NCI-H1436 (cell line): Measurements from ENCODE around the gene ZNF629.
A peak's percentile ranks its signal among the peaks of the same experiment; 100 is the strongest.

Source experiments
- DNase-seq: peaks from one replicate; lab custom pipeline; 2025; lab: John Stamatoyannopoulos, UW

ZNF629 gene

GRCh38 chr16:30767767-30768465 lies 19.1 kb downstream of the ZNF629 start:
- no peak for DNase-seq

DNA sequence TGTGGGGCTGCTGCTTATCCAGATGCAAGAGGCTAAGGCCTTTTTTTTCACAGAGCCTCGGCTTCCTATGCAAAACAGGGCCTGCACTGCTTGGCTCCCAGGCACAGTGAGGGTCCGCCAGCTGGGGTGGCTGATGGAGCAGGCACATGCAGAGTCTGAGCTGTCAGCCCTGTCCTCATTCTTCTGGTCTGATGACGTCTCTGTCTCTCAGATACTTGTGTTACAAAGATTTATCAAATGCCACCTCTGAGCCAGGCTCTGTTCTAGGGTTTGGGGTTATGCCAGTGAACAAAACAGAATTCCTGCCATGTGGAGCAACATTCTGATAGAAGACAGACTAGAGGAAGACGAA lies 20.1 kb downstream of the ZNF629 start:
- DNase-seq: no peak

DNA sequence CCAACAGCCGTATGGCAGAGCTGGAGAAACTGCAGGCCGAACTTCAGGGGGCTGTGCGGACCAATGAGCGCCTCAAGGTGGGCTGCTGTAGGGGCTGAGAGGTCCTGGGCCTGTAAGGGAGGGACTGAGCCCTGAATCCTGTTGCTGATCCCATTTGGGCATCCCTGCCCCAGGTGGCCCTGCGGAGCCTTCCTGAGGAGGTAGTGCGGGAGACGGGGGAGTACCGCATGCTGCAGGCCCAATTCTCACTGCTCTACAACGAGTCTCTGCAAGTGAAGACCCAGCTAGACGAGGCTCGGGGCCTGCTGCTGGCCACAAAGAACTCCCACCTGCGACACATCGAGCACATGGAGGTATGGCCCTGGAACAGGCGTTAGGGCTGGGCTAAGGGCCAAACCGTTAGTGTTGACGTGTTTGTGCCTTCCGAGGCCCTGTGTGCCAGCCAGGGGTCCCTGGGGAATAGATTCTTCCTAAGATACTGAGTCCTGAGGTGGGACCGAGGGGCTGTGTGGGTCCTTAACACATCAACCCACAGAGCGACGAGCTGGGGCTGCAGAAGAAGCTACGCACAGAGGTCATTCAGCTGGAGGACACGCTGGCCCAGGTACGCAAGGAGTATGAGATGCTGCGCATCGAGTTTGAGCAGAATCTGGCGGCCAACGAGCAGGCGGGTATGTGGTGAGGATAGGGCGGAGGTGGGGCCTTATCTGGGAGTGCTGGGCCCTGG lies 20.6 kb downstream of the ZNF629 start:
- no peak for DNase-seq

- no peak for DNase-seq
Measured at GRCh38 chr16:30764816-30765465, 22.1 kb downstream of the ZNF629 start.

DNA sequence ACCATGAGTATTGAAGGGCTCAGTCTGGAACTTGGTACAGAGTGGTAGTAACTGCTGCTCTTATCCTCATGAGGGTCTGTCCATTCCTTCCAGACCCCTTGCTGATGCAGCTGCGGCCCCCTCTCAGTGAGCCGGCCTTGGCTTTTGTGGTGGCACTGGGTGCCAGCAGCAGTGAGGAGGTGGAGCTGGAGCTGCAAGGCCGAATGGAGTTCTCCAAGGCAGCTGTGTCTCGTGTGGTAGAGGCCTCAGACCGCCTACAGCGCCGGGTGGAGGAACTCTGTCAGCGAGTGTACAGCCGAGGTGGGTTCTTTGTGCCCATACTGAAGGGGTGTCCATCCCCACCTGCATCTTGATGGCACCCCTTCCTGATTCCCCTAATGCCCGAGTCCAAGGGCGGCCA lies 22.9 kb downstream of the ZNF629 start:
- no peak for DNase-seq

- DNase-seq: no peak
Measured at GRCh38 chr16:30762991-30763725, 23.8 kb downstream of the ZNF629 start.

DNA sequence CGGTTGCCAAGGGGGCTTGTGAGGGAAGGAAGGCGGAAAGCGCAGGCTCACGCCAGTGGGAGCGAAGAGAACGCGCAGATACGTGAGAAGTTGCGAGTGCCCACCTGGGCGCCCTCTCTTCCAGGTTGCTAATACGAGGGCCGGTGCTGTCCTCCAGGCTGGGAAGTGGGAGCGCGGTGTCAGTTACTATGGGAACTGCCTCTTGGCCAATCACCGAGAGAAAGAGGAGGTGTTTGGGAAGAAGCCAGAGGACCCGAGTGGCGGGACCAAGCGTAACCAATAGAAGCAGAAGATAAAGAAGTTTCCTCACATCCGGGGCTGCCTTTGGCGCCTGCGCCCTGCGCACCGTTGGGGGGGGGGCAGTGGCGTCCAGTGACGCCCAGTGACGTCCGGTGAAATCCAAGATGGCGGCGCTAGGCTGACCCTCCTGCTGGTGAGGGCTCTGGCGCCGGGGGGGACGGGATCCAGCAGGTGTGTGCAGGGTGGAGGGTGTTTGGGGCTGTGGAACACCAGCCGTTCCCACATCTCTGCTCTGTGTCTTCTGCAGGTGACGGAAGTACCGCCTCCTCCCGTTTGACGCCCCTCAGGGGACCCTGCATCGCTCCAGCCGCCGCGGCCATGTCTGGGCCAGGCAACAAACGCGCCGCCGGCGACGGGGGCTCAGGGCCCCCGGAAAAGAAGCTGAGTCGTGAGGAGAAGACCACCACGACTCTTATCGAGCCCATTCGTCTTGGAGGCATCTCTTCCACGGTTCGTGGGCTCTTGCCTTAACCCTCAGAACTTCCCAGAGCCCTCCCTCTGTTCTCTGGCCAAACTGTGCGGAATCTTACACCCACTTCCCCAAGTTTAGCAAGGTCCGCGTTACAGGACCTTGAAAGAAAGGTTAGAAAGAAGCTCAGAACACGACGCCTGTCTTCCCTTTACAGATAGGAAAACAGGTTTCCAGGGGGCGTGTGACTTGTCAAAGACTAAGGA lies 24.8 kb downstream of the ZNF629 start, which contains the start of the genes CFAP119 and RNF40:
CFAP119 (minus strand) TSS at position 135 of the 975 bp plus-strand sequence. CDS start 314 bp downstream, outside the sequence.
RNF40 (plus strand) TSS at position 395 of the 975 bp plus-strand sequence; CDS start at position 619, 224 bp downstream.
- peak; percentile 96 for DNase-seq

- DNase-seq: no peak
Measured at GRCh38 chr16:30761427-30761927, 25.5 kb downstream of the ZNF629 start.

GRCh38 chr16:30760577-30761426 lies 26.2 kb downstream of the ZNF629 start:
- no peak for DNase-seq

GRCh38 chr16:30760001-30760559 lies 26.9 kb downstream of the ZNF629 start:
- DNase-seq: no peak

DNA sequence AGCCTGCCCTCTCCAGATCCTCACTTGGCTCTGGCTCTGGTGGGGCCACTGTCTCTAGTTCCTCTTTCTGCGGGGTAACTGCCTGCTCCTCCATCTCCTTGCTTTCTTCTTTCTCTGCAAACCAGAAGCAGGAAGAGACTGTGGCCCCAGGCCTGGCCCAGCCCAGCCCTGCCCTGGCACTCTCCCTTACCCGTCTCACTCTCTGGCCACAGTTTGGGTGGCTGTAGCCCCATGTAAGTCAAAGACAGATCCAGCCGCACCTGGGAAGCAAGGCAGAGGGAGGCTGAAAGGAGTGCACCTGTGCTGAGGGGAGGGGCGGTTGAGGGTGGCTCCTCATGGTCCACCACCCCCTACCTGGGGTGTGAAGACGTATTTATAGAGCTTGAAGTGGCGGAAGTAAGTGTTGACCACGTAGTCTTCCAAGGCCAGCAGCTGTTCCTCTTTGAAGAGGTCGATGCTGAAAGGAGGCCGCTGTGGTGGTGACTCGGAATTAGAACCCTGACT lies 28.0 kb downstream of the ZNF629 start:
- no peak for DNase-seq

GRCh38 chr16:30757316-30757715 lies 29.7 kb downstream of the ZNF629 start:
- DNase-seq: no peak

- DNase-seq: no peak
Measured at GRCh38 chr16:30756781-30757100, 30.3 kb downstream of the ZNF629 start.

DNA sequence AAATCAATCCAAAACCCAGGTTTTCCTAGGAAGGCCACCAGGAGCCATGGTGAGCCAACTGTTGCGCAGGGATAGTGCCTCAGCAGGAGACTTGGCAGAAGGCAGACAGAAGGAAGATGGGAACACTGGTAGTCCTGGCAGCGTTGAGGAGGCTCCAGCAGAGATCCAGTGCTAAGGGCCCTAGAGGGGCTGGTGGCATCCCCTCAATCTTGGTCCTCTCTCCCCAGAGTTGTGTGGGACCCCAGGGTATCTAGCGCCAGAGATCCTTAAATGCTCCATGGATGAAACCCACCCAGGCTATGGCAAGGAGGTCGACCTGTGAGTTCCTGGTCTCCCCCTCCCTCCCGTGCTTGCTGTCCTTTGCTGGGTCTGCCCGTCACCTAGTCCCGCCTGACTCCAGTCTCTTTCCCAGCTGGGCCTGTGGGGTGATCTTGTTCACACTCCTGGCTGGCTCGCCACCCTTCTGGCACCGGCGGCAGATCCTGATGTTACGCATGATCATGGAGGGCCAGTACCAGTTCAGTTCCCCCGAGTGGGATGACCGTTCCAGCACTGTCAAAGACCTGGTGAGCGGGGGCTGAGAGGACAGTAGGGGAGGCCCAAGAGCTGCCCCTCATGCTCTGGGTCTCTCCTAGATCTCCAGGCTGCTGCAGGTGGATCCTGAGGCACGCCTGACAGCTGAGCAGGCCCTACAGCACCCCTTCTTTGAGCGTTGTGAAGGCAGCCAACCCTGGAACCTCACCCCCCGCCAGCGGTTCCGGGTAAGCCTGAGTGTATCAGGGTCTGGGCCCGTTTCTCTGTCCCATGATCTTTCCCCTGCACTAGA lies 30.8 kb downstream of the ZNF629 start:
- no peak for DNase-seq

GRCh38 chr16:30753596-30753995 lies 33.4 kb downstream of the ZNF629 start:
- DNase-seq: no peak

DNA sequence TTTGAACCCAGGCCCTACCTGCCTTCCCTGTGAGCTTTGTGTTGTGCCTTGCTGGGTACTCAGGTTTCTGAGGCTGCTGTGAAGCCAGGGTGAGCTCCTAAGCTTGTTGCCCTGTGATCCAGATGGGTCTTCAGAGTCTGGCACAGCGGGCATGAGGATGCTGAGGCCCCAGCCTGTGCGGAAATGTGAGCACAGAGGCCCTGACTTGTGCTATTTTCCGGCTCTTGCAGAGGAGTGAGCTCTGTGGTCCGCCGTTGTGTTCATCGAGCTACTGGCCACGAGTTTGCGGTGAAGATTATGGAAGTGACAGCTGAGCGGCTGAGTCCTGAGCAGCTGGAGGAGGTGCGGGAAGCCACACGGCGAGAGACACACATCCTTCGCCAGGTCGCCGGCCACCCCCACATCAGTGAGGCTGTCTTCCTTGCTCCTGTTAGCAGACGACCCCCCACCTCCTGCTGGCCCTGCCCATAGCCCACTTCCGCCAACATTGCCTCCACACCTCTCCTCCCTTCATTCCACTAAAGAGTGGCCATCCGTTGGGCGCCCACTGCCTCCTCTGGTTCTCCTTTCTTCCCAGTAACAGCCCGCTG lies 36.0 kb downstream of the ZNF629 start:
- DNase-seq: no peak

GRCh38 chr16:30750201-30750600 lies 36.8 kb downstream of the ZNF629 start:
- DNase-seq: no peak
